Astrocyte (in vitro differentiated cells and primary cell): ENCODE results near the gene LRBA. TPM values are rescaled to one million over a fixed set of nuclear protein-coding genes. Genes with fewer than 3 reads are reported as not detected.

ENCODE experiments used
- DNase-seq: peaks from one replicate; pipeline ENCODE4 v3.0.0-alpha.2; 2010; ENCODE audit warnings: low read depth
- FAIRE-seq: peaks from 2 replicates; lab custom pipeline; 2011; peaks lifted over from hg19 to GRCh38; lab: Jason Lieb, UNC
- H2AFZ ChIP-seq: 2 replicates; pipeline ENCODE4 v1.6.0; 2012; ENCODE audit warnings: low read depth, low read length, inconsistent platforms
- H3K27ac ChIP-seq: 2 replicates; pipeline ENCODE4 v1.5.1; 2011; ENCODE audit warnings: low read depth, low read length, inconsistent platforms
- H3K27me3 ChIP-seq: 2 replicates; pipeline ENCODE4 v1.6.0; 2011; ENCODE audit warnings: low read length, inconsistent platforms; ENCODE audit not compliant: insufficient read depth
- H3K36me3 ChIP-seq: 2 replicates; pipeline ENCODE4 v1.5.1; 2011; ENCODE audit warnings: low read length, inconsistent platforms; ENCODE audit not compliant: insufficient read depth
- H3K4me1 ChIP-seq: 2 replicates; pipeline ENCODE4 v1.5.1; 2011; ENCODE audit warnings: low read length, inconsistent platforms; ENCODE audit not compliant: insufficient read depth
- H3K4me2 ChIP-seq: 2 replicates; pipeline ENCODE4 v1.6.0; 2012; ENCODE audit warnings: low read length, inconsistent platforms
- H3K4me3 ChIP-seq: 2 replicates; pipeline ENCODE4 v1.5.1; 2011; ENCODE audit warnings: low read depth, mild to moderate bottlenecking, low read length, inconsistent platforms; ENCODE audit not compliant: insufficient read depth
- H3K79me2 ChIP-seq: 2 replicates; pipeline ENCODE4 v1.6.0; 2012; ENCODE audit warnings: mild to moderate bottlenecking, low read length, inconsistent platforms; ENCODE audit not compliant: insufficient read depth
- H3K9ac ChIP-seq: 2 replicates; pipeline ENCODE4 v1.6.0; 2012; ENCODE audit warnings: mild to moderate bottlenecking, low read length, inconsistent platforms
- H3K9me3 ChIP-seq: 2 replicates; pipeline ENCODE4 v1.5.1; 2012; ENCODE audit warnings: low read depth, mild to moderate bottlenecking, low read length, inconsistent platforms; ENCODE audit not compliant: insufficient read depth
- H4K20me1 ChIP-seq: 2 replicates; pipeline ENCODE4 v1.6.0; 2012; ENCODE audit warnings: low read length, inconsistent platforms; ENCODE audit not compliant: insufficient read depth
- H3K27ac Mint-ChIP-seq: one replicate; pipeline ENCODE4 v1.8.0; 2021; ENCODE audit warnings: mild to moderate bottlenecking, mixed read lengths; ENCODE audit not compliant: unreplicated experiment
- H3K27me3 Mint-ChIP-seq: one replicate; pipeline ENCODE4 v1.8.0; 2021; ENCODE audit warnings: low read depth, mixed read lengths; ENCODE audit not compliant: unreplicated experiment
- H3K36me3 Mint-ChIP-seq: one replicate; pipeline ENCODE4 v1.8.0; 2021; ENCODE audit warnings: low read depth, mixed read lengths; ENCODE audit not compliant: unreplicated experiment
- H3K4me1 Mint-ChIP-seq: one replicate; pipeline ENCODE4 v1.8.0; 2021; ENCODE audit warnings: low read depth, mixed read lengths; ENCODE audit not compliant: unreplicated experiment
- H3K4me3 Mint-ChIP-seq: one replicate; pipeline ENCODE4 v1.8.0; 2021; ENCODE audit warnings: mild to moderate bottlenecking, moderate library complexity, mixed read lengths; ENCODE audit not compliant: unreplicated experiment
- H3K9me3 Mint-ChIP-seq: one replicate; pipeline ENCODE4 v1.8.0; 2021; ENCODE audit warnings: mild to moderate bottlenecking, mixed read lengths; ENCODE audit not compliant: unreplicated experiment
- CTCF ChIP-seq: IDR thresholded peaks from 2 replicates; pipeline ENCODE4 v1.5.1; 2011; ENCODE audit warnings: low read depth, mild to moderate bottlenecking, inconsistent platforms, low read length, moderate library complexity; ENCODE audit not compliant: insufficient read depth
- EZH2 ChIP-seq: IDR thresholded peaks from 2 replicates; pipeline ENCODE4 v1.6.1; 2012; ENCODE audit warnings: mild to moderate bottlenecking, low read length, inconsistent platforms; ENCODE audit not compliant: insufficient read depth
- total RNA-seq: library from RNA; stranded (reverse); gene quantifications from 2 replicates; pipeline ENCODE4 v1.2.1, GENCODE V29; 2021

The LRBA gene
- total RNA-seq, 1 donor from 2014 or later, result 25.3 TPM

- no peak overlapping the region for H3K4me3 ChIP-seq
- H4K20me1 ChIP-seq, result no peaks in the 10 kb centered on the region
- TF ChIP-seq CTCF (no peak), EZH2 (no peak)
- Mint-ChIP-seq H3K36me3 (peaks cover 2% of the 10 kb centered on the region), H3K27ac (no peak overlapping the region), H3K27me3 (no peaks in the 10 kb centered on the region), H3K4me1 (peaks cover 10% of the 10 kb centered on the region), H3K9me3 (no peaks in the 10 kb centered on the region), H3K4me3 (peak overlapping the region; percentile 36)
- no peak overlapping the region for H2AFZ ChIP-seq
- no peaks in the 10 kb centered on the region for H3K36me3 ChIP-seq
- no peak for DNase-seq
- peaks cover 24% of the 10 kb centered on the region for H3K79me2 ChIP-seq
- no peak overlapping the region for H3K9ac ChIP-seq
- H3K4me2 ChIP-seq, result peak overlapping the region; percentile 62
- no peak overlapping the region for H3K27ac ChIP-seq
- no peaks in the 10 kb centered on the region for H3K27me3 ChIP-seq
- FAIRE-seq, result no peak
- peaks cover 10% of the 10 kb centered on the region for H3K4me1 ChIP-seq
- no peaks in the 10 kb centered on the region for H3K9me3 ChIP-seq
These were observed 2.3 kb downstream of the LRBA start for GRCh38 chr4:151012820-151013219.

- H3K36me3 ChIP-seq, result no peaks in the 10 kb centered on the region
- FAIRE-seq, result no peak
- Mint-ChIP-seq H3K27ac (no peak overlapping the region), H3K36me3 (peaks cover 2% of the 10 kb centered on the region), H3K27me3 (no peaks in the 10 kb centered on the region), H3K4me1 (peaks cover 10% of the 10 kb centered on the region), H3K4me3 (peak overlapping the region; percentile 54), H3K9me3 (no peaks in the 10 kb centered on the region)
- H3K27ac ChIP-seq, result no peak overlapping the region
- no peak overlapping the region for H2AFZ ChIP-seq
- DNase-seq, result no peak
- no peak overlapping the region for H3K9ac ChIP-seq
- no peak overlapping the region for H3K4me2 ChIP-seq
- peaks cover 24% of the 10 kb centered on the region for H3K79me2 ChIP-seq
- H3K4me1 ChIP-seq, result peaks cover 10% of the 10 kb centered on the region
- TF ChIP-seq EZH2 (no peak), CTCF (no peak)
- no peaks in the 10 kb centered on the region for H3K9me3 ChIP-seq
- no peaks in the 10 kb centered on the region for H3K27me3 ChIP-seq
- H3K4me3 ChIP-seq, result no peak overlapping the region
- H4K20me1 ChIP-seq, result no peaks in the 10 kb centered on the region
These were observed 2.7 kb downstream of the LRBA start for GRCh38 chr4:151012376-151012775.

- H3K4me1 ChIP-seq, result peaks cover 7% of the 10 kb centered on the region
- H3K27me3 Mint-ChIP-seq, result no peaks in the 10 kb centered on the region
- H3K9me3 Mint-ChIP-seq, result no peaks in the 10 kb centered on the region
- H3K4me3 ChIP-seq, result no peak overlapping the region
- no peak overlapping the region for H3K27ac Mint-ChIP-seq
- peaks cover 14% of the 10 kb centered on the region for H4K20me1 ChIP-seq
- H3K79me2 ChIP-seq, result peaks cover 23% of the 10 kb centered on the region
- no peak overlapping the region for H3K4me3 Mint-ChIP-seq
- H3K9me3 ChIP-seq, result no peaks in the 10 kb centered on the region
- no peaks in the 10 kb centered on the region for H3K36me3 Mint-ChIP-seq
- peaks cover 1% of the 10 kb centered on the region for H3K4me1 Mint-ChIP-seq
- no peak for TF ChIP-seq CTCF
- no peak for TF ChIP-seq EZH2
- H3K27me3 ChIP-seq, result no peaks in the 10 kb centered on the region
- no peaks in the 10 kb centered on the region for H3K36me3 ChIP-seq
- H3K27ac ChIP-seq, result no peak overlapping the region
- DNase-seq (peak; percentile 68), FAIRE-seq (no peak)
- H2AFZ ChIP-seq, result no peak overlapping the region
- peak overlapping the region; percentile 50 for H3K4me2 ChIP-seq
- no peak overlapping the region for H3K9ac ChIP-seq
These were observed 10.9 kb downstream of the LRBA start for GRCh38 chr4:151004222-151004621.
